ENCODE results near the gene PTPRA. TPM values are rescaled to one million over a fixed set of nuclear protein-coding genes. Genes with fewer than 3 reads are reported as not detected.

Gene PTPRA
- total RNA-seq, 1 donor from 2014 or later: 80.2 TPM

- H3K36me3 Mint-ChIP-seq (ENCODE audit: unreplicated experiment): peaks cover 19% of the 10 kb centered on the region
- peaks cover 23% of the 10 kb centered on the region for H3K4me1 Mint-ChIP-seq (ENCODE audit: unreplicated experiment)
- DNase-seq (ENCODE audit: extremely low spot score, unreplicated experiment): no peak
- H3K9me3 Mint-ChIP-seq (ENCODE audit: unreplicated experiment): no peaks in the 10 kb centered on the region
- TF ChIP-seq, protein P1, sequence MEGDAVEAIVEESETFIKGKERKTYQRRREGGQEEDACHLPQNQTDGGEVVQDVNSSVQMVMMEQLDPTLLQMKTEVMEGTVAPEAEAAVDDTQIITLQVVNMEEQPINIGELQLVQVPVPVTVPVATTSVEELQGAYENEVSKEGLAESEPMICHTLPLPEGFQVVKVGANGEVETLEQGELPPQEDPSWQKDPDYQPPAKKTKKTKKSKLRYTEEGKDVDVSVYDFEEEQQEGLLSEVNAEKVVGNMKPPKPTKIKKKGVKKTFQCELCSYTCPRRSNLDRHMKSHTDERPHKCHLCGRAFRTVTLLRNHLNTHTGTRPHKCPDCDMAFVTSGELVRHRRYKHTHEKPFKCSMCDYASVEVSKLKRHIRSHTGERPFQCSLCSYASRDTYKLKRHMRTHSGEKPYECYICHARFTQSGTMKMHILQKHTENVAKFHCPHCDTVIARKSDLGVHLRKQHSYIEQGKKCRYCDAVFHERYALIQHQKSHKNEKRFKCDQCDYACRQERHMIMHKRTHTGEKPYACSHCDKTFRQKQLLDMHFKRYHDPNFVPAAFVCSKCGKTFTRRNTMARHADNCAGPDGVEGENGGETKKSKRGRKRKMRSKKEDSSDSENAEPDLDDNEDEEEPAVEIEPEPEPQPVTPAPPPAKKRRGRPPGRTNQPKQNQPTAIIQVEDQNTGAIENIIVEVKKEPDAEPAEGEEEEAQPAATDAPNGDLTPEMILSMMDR (IDR thresholded peaks at IDR 0.05): no peak
- H3K27ac Mint-ChIP-seq (ENCODE audit: unreplicated experiment): no peak overlapping the region
- H3K27me3 Mint-ChIP-seq (ENCODE audit: unreplicated experiment): no peaks in the 10 kb centered on the region
- no peak overlapping the region for H3K4me3 Mint-ChIP-seq (ENCODE audit: unreplicated experiment)
Measured at GRCh38 chr20:3042625-3043024, 169.3 kb downstream of the PTPRA start.

DNA sequence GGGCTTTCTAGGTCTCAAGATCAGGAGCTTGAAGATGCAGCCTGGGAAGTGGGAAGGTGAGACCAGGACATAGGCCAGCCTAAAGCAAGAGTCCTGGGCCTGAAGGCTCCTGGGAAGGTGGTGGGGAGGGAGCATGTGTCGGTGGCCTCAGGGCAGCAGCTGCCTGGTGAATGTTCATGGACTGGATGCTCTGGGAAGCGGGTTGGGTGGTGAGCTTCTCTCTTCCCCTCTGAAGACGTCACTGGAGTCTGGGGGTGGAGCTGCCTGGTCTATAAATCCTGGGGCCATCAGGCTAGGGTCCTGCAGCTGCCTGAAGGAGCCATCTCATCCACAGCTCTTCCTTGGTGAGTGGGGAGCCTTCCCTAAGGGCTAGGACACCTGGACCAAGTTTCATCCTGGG lies 170.0 kb downstream of the PTPRA start, which contains the start of gene GNRH2:
Gene GNRH2 (plus strand): TSS at position 301 of the 400 bp plus-strand sequence. CDS start 793 bp downstream, outside the sequence.
- H3K27ac Mint-ChIP-seq (ENCODE audit: unreplicated experiment): no peak within 1 kb of the TSS
- no peaks in the 10 kb centered on the region for H3K27me3 Mint-ChIP-seq (ENCODE audit: unreplicated experiment)
- no peaks in the 10 kb centered on the region for H3K9me3 Mint-ChIP-seq (ENCODE audit: unreplicated experiment)
- H3K4me3 Mint-ChIP-seq (ENCODE audit: unreplicated experiment): no peak within 1 kb of the TSS
- peaks cover 23% of the 10 kb centered on the region for H3K36me3 Mint-ChIP-seq (ENCODE audit: unreplicated experiment)
- peaks cover 23% of the 10 kb centered on the region for H3K4me1 Mint-ChIP-seq (ENCODE audit: unreplicated experiment)
- DNase-seq (ENCODE audit: extremely low spot score, unreplicated experiment): no peak
- TF ChIP-seq, protein P1 (IDR thresholded peaks at IDR 0.05): no peak

GRCh38 chr20:3044336-3044965 lies 171.2 kb downstream of the PTPRA start:
- Mint-ChIP-seq H3K4me3 (ENCODE audit: unreplicated experiment) (peak overlapping the region; percentile 87), H3K36me3 (ENCODE audit: unreplicated experiment) (peaks cover 19% of the 10 kb centered on the region), H3K9me3 (ENCODE audit: unreplicated experiment) (no peaks in the 10 kb centered on the region), H3K27ac (ENCODE audit: unreplicated experiment) (no peak overlapping the region), H3K4me1 (ENCODE audit: unreplicated experiment) (peaks cover 23% of the 10 kb centered on the region), H3K27me3 (ENCODE audit: unreplicated experiment) (no peaks in the 10 kb centered on the region)
- TF ChIP-seq, protein P1 (IDR thresholded peaks at IDR 0.05): no peak
- DNase-seq (ENCODE audit: extremely low spot score, unreplicated experiment): no peak

GRCh38 chr20:3045042-3045815 lies 171.9 kb downstream of the PTPRA start:
- no peaks in the 10 kb centered on the region for H3K9me3 Mint-ChIP-seq (ENCODE audit: unreplicated experiment)
- H3K4me1 Mint-ChIP-seq (ENCODE audit: unreplicated experiment): peaks cover 23% of the 10 kb centered on the region
- H3K27me3 Mint-ChIP-seq (ENCODE audit: unreplicated experiment): no peaks in the 10 kb centered on the region
- peak overlapping the region; percentile 80 for H3K27ac Mint-ChIP-seq (ENCODE audit: unreplicated experiment)
- DNase-seq (ENCODE audit: extremely low spot score, unreplicated experiment): no peak
- TF ChIP-seq, protein P1 (IDR thresholded peaks at IDR 0.05): no peak
- peak overlapping the region; percentile 87 for H3K4me3 Mint-ChIP-seq (ENCODE audit: unreplicated experiment)
- H3K36me3 Mint-ChIP-seq (ENCODE audit: unreplicated experiment): peaks cover 18% of the 10 kb centered on the region
